ENCODE measurements around the gene LDB2. TPM values are rescaled to one million over a fixed set of nuclear protein-coding genes. Genes with fewer than 3 reads are reported as not detected.
A peak's percentile ranks its signal among the peaks of the same experiment; 100 is the strongest.

Gene LDB2
- total RNA-seq, 3 donors from 2014 or later, result 34.5 to 68.8 (median 36.5) TPM

DNA sequence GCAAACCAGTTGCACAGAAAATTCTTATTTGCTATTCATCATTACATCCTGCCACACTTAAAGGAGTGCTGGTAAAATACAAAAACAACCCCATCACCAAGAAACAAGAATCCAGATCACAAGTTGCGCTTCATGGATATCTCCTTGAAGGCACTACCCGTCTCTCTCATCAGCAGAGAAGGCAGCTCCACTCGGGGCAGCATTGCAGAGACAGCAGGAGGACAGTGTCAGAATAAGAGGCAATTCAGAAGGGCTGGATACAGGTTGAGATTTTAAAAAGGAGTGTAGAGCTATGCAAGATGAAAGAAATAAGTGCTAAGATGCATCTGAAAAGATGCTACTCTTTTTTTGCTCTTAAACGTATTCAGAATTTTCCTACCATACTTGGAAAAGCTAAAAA, 71.4 kb downstream of the LDB2 start:
- TF ChIP-seq, protein P1, sequence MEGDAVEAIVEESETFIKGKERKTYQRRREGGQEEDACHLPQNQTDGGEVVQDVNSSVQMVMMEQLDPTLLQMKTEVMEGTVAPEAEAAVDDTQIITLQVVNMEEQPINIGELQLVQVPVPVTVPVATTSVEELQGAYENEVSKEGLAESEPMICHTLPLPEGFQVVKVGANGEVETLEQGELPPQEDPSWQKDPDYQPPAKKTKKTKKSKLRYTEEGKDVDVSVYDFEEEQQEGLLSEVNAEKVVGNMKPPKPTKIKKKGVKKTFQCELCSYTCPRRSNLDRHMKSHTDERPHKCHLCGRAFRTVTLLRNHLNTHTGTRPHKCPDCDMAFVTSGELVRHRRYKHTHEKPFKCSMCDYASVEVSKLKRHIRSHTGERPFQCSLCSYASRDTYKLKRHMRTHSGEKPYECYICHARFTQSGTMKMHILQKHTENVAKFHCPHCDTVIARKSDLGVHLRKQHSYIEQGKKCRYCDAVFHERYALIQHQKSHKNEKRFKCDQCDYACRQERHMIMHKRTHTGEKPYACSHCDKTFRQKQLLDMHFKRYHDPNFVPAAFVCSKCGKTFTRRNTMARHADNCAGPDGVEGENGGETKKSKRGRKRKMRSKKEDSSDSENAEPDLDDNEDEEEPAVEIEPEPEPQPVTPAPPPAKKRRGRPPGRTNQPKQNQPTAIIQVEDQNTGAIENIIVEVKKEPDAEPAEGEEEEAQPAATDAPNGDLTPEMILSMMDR (IDR thresholded peaks at IDR 0.05), result no peak
- no peak for TF ChIP-seq POLR2AphosphoS5 (IDR thresholded peaks at IDR 0.05)
- no peak for TF ChIP-seq POLR2A (IDR thresholded peaks at IDR 0.05)
- intact Hi-C loops (cut with DNase I; ENCODE audit: low total_unique reads), result no loop called here
- Histone ChIP-seq H3K36me3 (no peaks in the 10 kb centered on the region), H3K4me3 (no peak overlapping the region), H3K9me3 (no peaks in the 10 kb centered on the region), H3K4me1 (no peaks in the 10 kb centered on the region), H3K27ac (peak overlapping the region in 1 of 2 donors; percentile 72), H3K27me3 (no peaks in the 10 kb centered on the region)
- DNase-seq (ENCODE audit: low spot score in 2 of 2), result no peak

DNA sequence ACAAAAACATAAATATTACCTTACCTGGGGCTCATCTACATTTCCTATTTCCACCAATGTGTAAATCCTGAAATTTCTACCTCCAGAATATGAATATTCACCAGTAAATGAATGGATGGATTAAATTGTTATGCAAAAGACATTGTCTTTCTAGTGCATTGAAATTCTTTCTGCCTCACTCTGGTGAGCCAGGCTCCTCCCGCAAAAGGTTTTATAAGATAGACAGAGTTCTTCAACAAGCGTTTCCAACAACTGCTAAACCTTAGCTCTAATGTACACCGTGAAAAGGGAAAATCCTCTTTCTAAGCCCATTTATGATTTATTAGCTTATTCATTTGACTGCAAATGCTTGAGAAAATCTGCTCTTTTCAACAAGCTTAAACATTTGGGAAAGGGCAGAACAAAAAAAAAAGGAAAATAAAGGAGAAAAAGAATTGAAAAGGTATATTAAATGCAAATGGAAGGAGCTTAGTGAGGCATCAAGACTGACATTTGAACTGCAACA, 72.0 kb downstream of the LDB2 start:
- Histone ChIP-seq H3K9me3 (no peaks in the 10 kb centered on the region), H3K4me3 (no peak overlapping the region), H3K36me3 (no peaks in the 10 kb centered on the region), H3K27ac (no peak overlapping the region), H3K4me1 (no peaks in the 10 kb centered on the region), H3K27me3 (no peaks in the 10 kb centered on the region)
- DNase-seq (ENCODE audit: low spot score in 2 of 2), result no peak
- TF ChIP-seq, protein P1 (IDR thresholded peaks at IDR 0.05), result no peak
- TF ChIP-seq POLR2A (IDR thresholded peaks at IDR 0.05), result no peak
- no peak for TF ChIP-seq POLR2AphosphoS5 (IDR thresholded peaks at IDR 0.05)
- intact Hi-C loops (cut with DNase I; ENCODE audit: low total_unique reads), result no loop called here

DNA sequence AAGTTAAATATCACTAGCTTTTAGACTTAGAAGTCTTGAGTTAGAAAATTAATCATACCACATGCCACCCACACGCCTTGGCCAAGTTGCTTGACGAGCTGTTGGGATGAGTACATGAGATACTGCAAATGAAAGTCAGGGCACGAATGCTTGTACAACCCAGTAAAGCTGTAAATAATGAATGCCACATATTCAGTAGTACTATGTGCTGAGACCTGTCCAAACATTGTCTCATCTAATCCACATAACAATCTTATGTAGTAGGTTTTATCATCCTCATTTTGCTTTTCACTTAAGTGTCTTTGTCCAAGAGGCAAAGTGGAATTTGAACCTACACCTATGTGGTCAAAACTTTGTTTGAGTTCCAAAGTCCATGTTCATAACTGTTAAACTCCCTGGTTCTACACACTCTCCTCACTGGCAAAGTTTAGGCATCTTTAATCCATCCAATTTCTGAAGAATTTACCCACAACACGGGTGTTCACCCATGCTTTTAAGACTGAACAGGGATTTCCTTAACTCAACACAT, 74.1 kb downstream of the LDB2 start:
- Histone ChIP-seq H3K27me3 (no peaks in the 10 kb centered on the region), H3K4me1 (no peaks in the 10 kb centered on the region), H3K9me3 (no peaks in the 10 kb centered on the region), H3K27ac (no peak overlapping the region), H3K36me3 (no peaks in the 10 kb centered on the region), H3K4me3 (no peak overlapping the region)
- TF ChIP-seq POLR2A (IDR thresholded peaks at IDR 0.05) (no peak), POLR2AphosphoS5 (IDR thresholded peaks at IDR 0.05) (no peak)
- TF ChIP-seq, protein P1 (IDR thresholded peaks at IDR 0.05), result no peak
- intact Hi-C loops (cut with DNase I; ENCODE audit: low total_unique reads), result no loop called here
- no peak for DNase-seq (ENCODE audit: low spot score in 2 of 2)

DNA sequence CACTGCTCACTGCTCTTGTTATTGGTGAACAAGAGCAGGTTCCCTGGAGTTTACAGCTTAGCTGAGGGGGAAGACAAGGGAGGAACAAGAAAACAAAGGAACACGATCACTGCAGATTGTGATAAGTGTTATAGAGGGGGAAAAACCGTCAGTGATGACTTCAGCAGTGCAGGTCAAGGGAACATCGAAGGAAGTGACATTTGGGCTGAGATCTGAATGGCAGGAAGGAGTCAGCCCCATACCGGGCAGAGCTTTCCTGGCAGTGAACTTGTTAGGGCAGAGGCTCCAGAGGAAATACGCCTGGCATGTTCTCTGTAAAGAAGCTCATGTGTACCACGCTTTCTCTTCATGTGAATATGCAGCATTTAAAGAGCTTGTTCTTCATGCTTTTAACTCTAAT, 78.1 kb downstream of the LDB2 start:
- Histone ChIP-seq H3K27me3 (no peaks in the 10 kb centered on the region), H3K4me3 (no peak overlapping the region), H3K9me3 (no peaks in the 10 kb centered on the region), H3K4me1 (no peaks in the 10 kb centered on the region), H3K27ac (no peak overlapping the region), H3K36me3 (no peaks in the 10 kb centered on the region)
- intact Hi-C loops (cut with DNase I; ENCODE audit: low total_unique reads), result no loop called here
- DNase-seq (ENCODE audit: low spot score in 2 of 2), result no peak
- TF ChIP-seq POLR2A (IDR thresholded peaks at IDR 0.05), result no peak
- TF ChIP-seq POLR2AphosphoS5 (IDR thresholded peaks at IDR 0.05), result no peak
- TF ChIP-seq, protein P1 (IDR thresholded peaks at IDR 0.05), result no peak

DNA sequence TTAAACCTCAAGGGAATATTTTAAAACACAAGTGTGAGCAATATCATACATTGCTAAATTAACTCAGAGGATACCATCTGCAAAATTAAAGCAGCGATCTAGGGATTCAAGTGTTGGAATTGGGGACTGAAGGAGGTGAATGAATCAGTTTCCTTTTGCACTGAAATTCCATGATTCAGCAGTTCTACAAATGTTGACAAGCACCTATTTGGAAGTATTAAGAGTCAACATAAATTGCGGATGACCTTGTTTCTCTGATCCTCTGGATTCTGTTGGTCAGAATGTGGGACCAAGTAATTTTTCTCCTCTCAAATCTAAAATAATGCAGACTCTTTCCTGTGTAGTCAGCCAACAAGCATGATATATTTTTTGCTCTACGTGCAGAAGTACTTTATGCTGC, 78.8 kb downstream of the LDB2 start:
- Histone ChIP-seq H3K4me3 (no peak overlapping the region), H3K9me3 (no peaks in the 10 kb centered on the region), H3K27ac (no peak overlapping the region), H3K36me3 (no peaks in the 10 kb centered on the region), H3K4me1 (no peaks in the 10 kb centered on the region), H3K27me3 (no peaks in the 10 kb centered on the region)
- intact Hi-C loops (cut with DNase I; ENCODE audit: low total_unique reads), result no loop called here
- TF ChIP-seq, protein P1 (IDR thresholded peaks at IDR 0.05), result no peak
- TF ChIP-seq POLR2AphosphoS5 (IDR thresholded peaks at IDR 0.05) (no peak), POLR2A (IDR thresholded peaks at IDR 0.05) (no peak)
- DNase-seq (ENCODE audit: low spot score in 2 of 2), result no peak

Measured in breast epithelium (tissue), 4 donors.